K562 (cell line): ENCODE data around the gene SSR2.

ENCODE experiments used
- DPF2 ChIP-seq: fragments of 450-650 bp; IDR thresholded peaks from 2 replicates; pipeline ENCODE4 v1.6.1; 2016
- ETV6 ChIP-seq, 3 experiments: fragments of 150-350 bp in 1 of 3; sonication (generic) in 1 of 3; formaldehyde crosslinking in 1 of 3; IDR thresholded peaks; 2 replicates each; pipeline versions ENCODE4 v1.6.1 to v1.8.0; 2014 to 2022; ENCODE audit warnings: borderline replicate concordance in 2 of 3, low read depth in 2 of 3, antibody characterized with exemption in 1 of 3, low read length in 1 of 3, mild to moderate bottlenecking in 1 of 3, missing genetic modification reagents in 1 of 3
- HLTF ChIP-seq: fragments of 450-650 bp; IDR thresholded peaks from 2 replicates; pipeline ENCODE4 v1.6.1; 2016
- POLR2AphosphoS5 ChIP-seq: IDR thresholded peaks from 2 replicates; pipeline ENCODE4 v1.6.1; 2011; ENCODE audit warnings: mild to moderate bottlenecking, low read depth, low read length, moderate library complexity; ENCODE audit not compliant: control insufficient read depth, insufficient read depth
- ZNF347 ChIP-seq: fragments of 450-650 bp; formaldehyde crosslinking; IDR thresholded peaks from 2 replicates; pipeline ENCODE4 v1.4.0; 2020; ENCODE audit warnings: low read depth, mild to moderate bottlenecking, moderate library complexity

DNA sequence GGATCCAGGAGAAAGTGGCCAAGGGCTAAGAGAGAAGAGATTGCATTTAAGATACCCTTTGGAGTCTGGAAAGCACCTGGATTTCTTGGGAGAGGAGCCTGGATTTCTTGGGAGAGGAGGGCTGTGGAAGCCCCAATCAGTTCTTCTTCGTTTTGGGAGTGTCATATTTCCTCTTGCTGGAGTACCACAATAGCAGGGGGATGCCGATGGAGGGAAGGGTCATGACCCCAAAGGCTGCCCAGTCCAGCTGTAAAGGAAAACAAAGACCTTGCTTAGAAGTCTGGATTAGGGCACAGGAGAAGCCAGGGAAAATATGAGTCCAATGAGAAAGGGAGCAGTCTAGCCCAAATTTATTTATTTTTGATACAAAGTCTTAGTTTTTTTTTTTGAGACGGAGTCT, 11.3 kb downstream of the SSR2 start:
- TF ChIP-seq ETV6 (IDR thresholded peaks at IDR 0.05; ENCODE audit: borderline replicate concordance in 1 of 2, low read depth in 2 of 2, low read length in 1 of 2), result no peak
- no peak for TF ChIP-seq ETV6 (CRISPR knock-in tag; IDR thresholded peaks at IDR 0.05; ENCODE audit: borderline replicate concordance)
- TF ChIP-seq HLTF, result no peak
- TF ChIP-seq DPF2, result no peak
- no peak for TF ChIP-seq ZNF347 (CRISPR knock-in tag)
- TF ChIP-seq POLR2AphosphoS5, result no peak
